ENCODE results near the gene GJC1.

GJC1 gene

GRCh38 chr17:44797802-44798201, 32.3 kb downstream of the GJC1 start:
- no peak for DNase-seq

GRCh38 chr17:44796731-44797130, 33.4 kb downstream of the GJC1 start:
- DNase-seq: no peak

GRCh38 chr17:44795928-44796327, 34.2 kb downstream of the GJC1 start:
- DNase-seq: no peak

GRCh38 chr17:44795421-44795820, 34.7 kb downstream of the GJC1 start:
- DNase-seq: peak in 1 of 2 donors; percentile 25

GRCh38 chr17:44794851-44795413, 35.2 kb downstream of the GJC1 start:
- DNase-seq: peak; percentile 91 to 99

- DNase-seq: no peak
Measured at GRCh38 chr17:44793885-44794842, 35.9 kb downstream of the GJC1 start.

GRCh38 chr17:44792276-44792675, 37.8 kb downstream of the GJC1 start:
- DNase-seq: no peak

- no peak for DNase-seq
Measured at GRCh38 chr17:44788139-44788538, 41.9 kb downstream of the GJC1 start.

- DNase-seq: no peak
Measured at GRCh38 chr17:44787271-44787940, 42.7 kb downstream of the GJC1 start.

- no peak for DNase-seq
Measured at GRCh38 chr17:44786551-44787081, 43.5 kb downstream of the GJC1 start.

GRCh38 chr17:44785921-44786320, 44.2 kb downstream of the GJC1 start:
- DNase-seq: no peak

GRCh38 chr17:44782326-44782850, 47.7 kb downstream of the GJC1 start:
- no peak for DNase-seq

- no peak for DNase-seq
Measured at GRCh38 chr17:44781551-44782325, 48.3 kb downstream of the GJC1 start.

GRCh38 chr17:44780845-44781480, 49.1 kb downstream of the GJC1 start:
- DNase-seq: no peak

- no peak for DNase-seq
Measured at GRCh38 chr17:44780161-44780560, 49.9 kb downstream of the GJC1 start.

- DNase-seq: peak; percentile 43 to 90
Measured at GRCh38 chr17:44779211-44780025, 50.7 kb downstream of the GJC1 start.

GRCh38 chr17:44778656-44779210, 51.4 kb downstream of the GJC1 start:
- no peak for DNase-seq

- DNase-seq: no peak
Measured at GRCh38 chr17:44777394-44778348, 52.4 kb downstream of the GJC1 start.

GRCh38 chr17:44776628-44777393, 53.3 kb downstream of the GJC1 start:
- no peak for DNase-seq

Data from inflammatory macrophage treated with lipopolysaccharide for 1 hour (primary cell).